HepG2 (cell line): ENCODE data around the gene MFAP1. TPM values are rescaled to one million over a fixed set of nuclear protein-coding genes. Genes with fewer than 3 reads are reported as not detected.

Experiments used
- ATAD3A ChIP-seq: sonication (generic); formaldehyde crosslinking; IDR thresholded peaks from 2 replicates; pipeline ENCODE4 v1.4.0; 2020; ENCODE audit warnings: missing genetic modification reagents
- HNF4G ChIP-seq, 2 experiments: sonication (generic) in 1 of 2; formaldehyde crosslinking in 1 of 2; IDR thresholded peaks; 2 replicates each; pipeline versions ENCODE4 v1.4.0 to v1.6.1; 2011 to 2020; ENCODE audit warnings: borderline replicate concordance in 2 of 2, low read depth in 2 of 2, mild to moderate bottlenecking in 2 of 2, low read length in 1 of 2, missing genetic modification reagents in 1 of 2, moderate library complexity in 1 of 2
- NFKB2 ChIP-seq: sonication (generic); formaldehyde crosslinking; IDR thresholded peaks from 2 replicates; pipeline ENCODE4 v1.4.0; 2020; ENCODE audit warnings: missing genetic modification reagents, borderline replicate concordance
- STAG1 ChIP-seq: sonication (generic); formaldehyde crosslinking; IDR thresholded peaks from 2 replicates; pipeline ENCODE4 v1.4.0; 2020; ENCODE audit warnings: missing genetic modification reagents
- ZNF101 ChIP-seq: sonication (generic); formaldehyde crosslinking; IDR thresholded peaks from 2 replicates; pipeline ENCODE4 v1.4.0; 2020; ENCODE audit warnings: mild to moderate bottlenecking, low read depth, missing genetic modification reagents, borderline replicate concordance
- ZNF296 ChIP-seq: sonication (generic); formaldehyde crosslinking; conservative IDR thresholded peaks from 2 replicates; pipeline ENCODE4 v1.5.0; 2020; ENCODE audit warnings: mild to moderate bottlenecking, missing genetic modification reagents
- ZNF30 ChIP-seq: sonication (generic); formaldehyde crosslinking; IDR thresholded peaks from 2 replicates; pipeline ENCODE4 v1.5.0; 2020; ENCODE audit warnings: mild to moderate bottlenecking, missing genetic modification reagents
- ZNF563 ChIP-seq: sonication (generic); formaldehyde crosslinking; IDR thresholded peaks from 2 replicates; pipeline ENCODE4 v1.8.0; 2022; ENCODE audit warnings: mild to moderate bottlenecking, moderate library complexity, missing genetic modification reagents
- ZNF569 ChIP-seq: sonication (generic); formaldehyde crosslinking; IDR thresholded peaks from 2 replicates; pipeline ENCODE4 v1.5.0; 2020; ENCODE audit warnings: mild to moderate bottlenecking, missing genetic modification reagents, moderate library complexity, borderline replicate concordance
- ZNF597 ChIP-seq: sonication (generic); formaldehyde crosslinking; IDR thresholded peaks from 2 replicates; pipeline ENCODE4 v1.5.0; 2020; ENCODE audit warnings: missing genetic modification reagents
- ZNF768 ChIP-seq: sonication (generic); formaldehyde crosslinking; IDR thresholded peaks from 2 replicates; pipeline ENCODE4 v1.4.0; 2020; ENCODE audit warnings: missing genetic modification reagents
- ZNF780A ChIP-seq: sonication (generic); formaldehyde crosslinking; IDR thresholded peaks from 2 replicates; pipeline ENCODE4 v1.8.0; 2022; ENCODE audit warnings: mild to moderate bottlenecking, missing genetic modification reagents, moderate library complexity
- ZNF781 ChIP-seq: sonication (generic); formaldehyde crosslinking; IDR thresholded peaks from 2 replicates; pipeline ENCODE4 v1.5.1; 2020; ENCODE audit warnings: borderline replicate concordance, mild to moderate bottlenecking, missing genetic modification reagents; ENCODE audit errors: not compliant biosample characterization
- ZNF782 ChIP-seq: sonication (generic); formaldehyde crosslinking; IDR thresholded peaks from 2 replicates; pipeline ENCODE4 v1.4.0; 2020; ENCODE audit warnings: missing genetic modification reagents, mild to moderate bottlenecking, borderline replicate concordance
- ZNF83 ChIP-seq: sonication (generic); formaldehyde crosslinking; IDR thresholded peaks from 2 replicates; pipeline ENCODE4 v1.4.0; 2020; ENCODE audit warnings: missing genetic modification reagents, mild to moderate bottlenecking, borderline replicate concordance
- ZZZ3 ChIP-seq: sonication (generic); formaldehyde crosslinking; IDR thresholded peaks from 2 replicates; pipeline ENCODE4 v1.4.0; 2020; ENCODE audit warnings: missing genetic modification reagents, mild to moderate bottlenecking, borderline replicate concordance
- polyA plus RNA-seq, 8 experiments: library from polyadenylated mRNA; depleted of rRNA in 3 of 8; stranded (reverse) in 7 of 8; unstranded in 1 of 8; fragments of >200 nt; fragmentation: Illumina TruSeq in 4 of 8; extraction: Trizol in 4 of 8; gene quantifications; 2 replicates each; pipeline versions ENCODE4 v1.2.1 to v1.2.3, GENCODE V29; 2011 to 2016; ENCODE audit warnings: low read depth in 4 of 8, missing spikeins in 1 of 8, mixed read lengths in 1 of 8; ENCODE audit not compliant: insufficient read depth in 1 of 8
- total RNA-seq, 5 experiments: library from RNA; depleted of rRNA; stranded (reverse); fragments of >200 nt; fragmentation: Illumina TruSeq; extraction: Trizol; gene quantifications; 2 replicates each; pipeline ENCODE4 v1.2.3, GENCODE V29; 2016; ENCODE audit warnings: low read depth in 1 of 5
- TF ChIP-seq, protein P1 (sequence below): sonication (generic); formaldehyde crosslinking; IDR thresholded peaks from 2 replicates; pipeline ENCODE4 v1.4.0; 2020; ENCODE audit warnings: missing genetic modification reagents, mild to moderate bottlenecking, borderline replicate concordance
- TF ChIP-seq, protein P2 (sequence below): sonication (generic); formaldehyde crosslinking; IDR thresholded peaks from 2 replicates; pipeline ENCODE4 v1.4.0; 2020; ENCODE audit warnings: mild to moderate bottlenecking, missing genetic modification reagents
- TF ChIP-seq, protein P3 (sequence below): IDR thresholded peaks from 2 replicates; pipeline ENCODE4 v1.6.1; 2012; ENCODE audit warnings: low read depth, low read length, improper control_type of control experiment

MFAP1 gene
- total and polyA plus RNA-seq, 2 of the 13 experiments (the other 11 are each of a cell fraction or from before 2014, with no cell fraction given), result 11.8 to 39.5 TPM

DNA sequence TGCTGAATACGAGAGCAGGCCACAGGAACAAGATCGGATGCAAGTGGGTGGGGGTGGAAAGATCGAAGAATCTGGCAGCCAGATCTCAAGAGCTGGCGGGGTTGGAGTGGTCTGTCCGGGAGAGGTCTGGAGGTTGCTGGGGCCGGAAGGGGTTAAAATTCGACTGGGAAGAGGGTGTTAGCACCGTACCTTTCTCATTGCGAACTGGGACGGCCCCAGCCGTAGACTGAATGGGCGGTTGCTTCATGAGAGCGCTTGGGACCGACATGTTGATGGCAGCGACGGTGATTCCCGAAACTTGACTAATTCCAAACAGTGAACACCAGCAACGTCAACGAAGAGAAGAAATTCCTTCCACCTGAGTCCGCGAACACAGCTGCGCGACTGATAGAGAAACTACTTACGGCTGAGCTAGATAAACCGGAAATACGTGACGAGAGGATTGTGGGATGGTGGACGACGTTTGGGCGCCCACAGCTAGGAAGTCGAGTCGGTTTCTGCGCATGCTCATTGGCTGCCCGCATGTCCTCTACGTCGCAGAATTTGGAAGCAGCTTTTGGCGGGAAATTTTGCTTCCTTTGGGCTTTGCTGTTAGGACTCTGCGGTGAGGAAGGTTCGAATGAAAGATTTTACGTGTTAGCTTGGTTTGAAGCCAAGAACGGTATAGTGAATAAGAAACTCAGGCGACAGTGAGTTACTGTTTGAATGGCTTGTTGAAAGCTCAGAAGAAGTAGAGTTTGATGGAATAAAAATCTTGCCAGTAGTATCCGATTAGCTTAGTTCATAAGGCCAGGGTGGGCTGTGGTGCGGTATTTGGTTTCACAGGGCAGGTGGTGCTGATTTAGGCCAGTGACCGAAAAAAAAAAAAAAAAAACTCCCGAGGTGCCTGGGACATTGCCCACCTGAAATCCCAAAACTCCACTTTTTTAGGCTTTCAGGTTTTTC lies at the start of gene MFAP1 (continued):
- TF ChIP-seq, protein P1, sequence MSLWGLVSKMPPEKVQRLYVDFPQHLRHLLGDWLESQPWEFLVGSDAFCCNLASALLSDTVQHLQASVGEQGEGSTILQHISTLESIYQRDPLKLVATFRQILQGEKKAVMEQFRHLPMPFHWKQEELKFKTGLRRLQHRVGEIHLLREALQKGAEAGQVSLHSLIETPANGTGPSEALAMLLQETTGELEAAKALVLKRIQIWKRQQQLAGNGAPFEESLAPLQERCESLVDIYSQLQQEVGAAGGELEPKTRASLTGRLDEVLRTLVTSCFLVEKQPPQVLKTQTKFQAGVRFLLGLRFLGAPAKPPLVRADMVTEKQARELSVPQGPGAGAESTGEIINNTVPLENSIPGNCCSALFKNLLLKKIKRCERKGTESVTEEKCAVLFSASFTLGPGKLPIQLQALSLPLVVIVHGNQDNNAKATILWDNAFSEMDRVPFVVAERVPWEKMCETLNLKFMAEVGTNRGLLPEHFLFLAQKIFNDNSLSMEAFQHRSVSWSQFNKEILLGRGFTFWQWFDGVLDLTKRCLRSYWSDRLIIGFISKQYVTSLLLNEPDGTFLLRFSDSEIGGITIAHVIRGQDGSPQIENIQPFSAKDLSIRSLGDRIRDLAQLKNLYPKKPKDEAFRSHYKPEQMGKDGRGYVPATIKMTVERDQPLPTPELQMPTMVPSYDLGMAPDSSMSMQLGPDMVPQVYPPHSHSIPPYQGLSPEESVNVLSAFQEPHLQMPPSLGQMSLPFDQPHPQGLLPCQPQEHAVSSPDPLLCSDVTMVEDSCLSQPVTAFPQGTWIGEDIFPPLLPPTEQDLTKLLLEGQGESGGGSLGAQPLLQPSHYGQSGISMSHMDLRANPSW (CRISPR knock-in tag), result no peak
- TF ChIP-seq ZNF30, result 0 out of 2 replicates have a peak, but pooled peaks have one; percentile 69
- peak; percentile 62; the same call in 1 of the 2 replicates for TF ChIP-seq ZNF782 (CRISPR knock-in tag)
- no peak for TF ChIP-seq STAG1
- peak; percentile 78; the same call in 1 of the 2 replicates for TF ChIP-seq NFKB2
- TF ChIP-seq ZNF101 (CRISPR knock-in tag), result no peak
- TF ChIP-seq ZNF83 (CRISPR knock-in tag), result no peak
- peak; percentile 68; the same call in 1 of the 2 replicates for TF ChIP-seq ZNF563 (CRISPR knock-in tag)
- TF ChIP-seq ZNF569, result peak; percentile 37; the same call in 1 of the 2 replicates
- peak; percentile 94 for TF ChIP-seq ZNF781 (CRISPR knock-in tag)
- TF ChIP-seq ZZZ3 (CRISPR knock-in tag), result no peak
- TF ChIP-seq ZNF768 (CRISPR knock-in tag), result no peak
- TF ChIP-seq, protein P2, sequence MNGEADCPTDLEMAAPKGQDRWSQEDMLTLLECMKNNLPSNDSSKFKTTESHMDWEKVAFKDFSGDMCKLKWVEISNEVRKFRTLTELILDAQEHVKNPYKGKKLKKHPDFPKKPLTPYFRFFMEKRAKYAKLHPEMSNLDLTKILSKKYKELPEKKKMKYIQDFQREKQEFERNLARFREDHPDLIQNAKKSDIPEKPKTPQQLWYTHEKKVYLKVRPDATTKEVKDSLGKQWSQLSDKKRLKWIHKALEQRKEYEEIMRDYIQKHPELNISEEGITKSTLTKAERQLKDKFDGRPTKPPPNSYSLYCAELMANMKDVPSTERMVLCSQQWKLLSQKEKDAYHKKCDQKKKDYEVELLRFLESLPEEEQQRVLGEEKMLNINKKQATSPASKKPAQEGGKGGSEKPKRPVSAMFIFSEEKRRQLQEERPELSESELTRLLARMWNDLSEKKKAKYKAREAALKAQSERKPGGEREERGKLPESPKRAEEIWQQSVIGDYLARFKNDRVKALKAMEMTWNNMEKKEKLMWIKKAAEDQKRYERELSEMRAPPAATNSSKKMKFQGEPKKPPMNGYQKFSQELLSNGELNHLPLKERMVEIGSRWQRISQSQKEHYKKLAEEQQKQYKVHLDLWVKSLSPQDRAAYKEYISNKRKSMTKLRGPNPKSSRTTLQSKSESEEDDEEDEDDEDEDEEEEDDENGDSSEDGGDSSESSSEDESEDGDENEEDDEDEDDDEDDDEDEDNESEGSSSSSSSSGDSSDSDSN (CRISPR knock-in tag), result no peak; the same call in 1 of the 2 replicates
- TF ChIP-seq HNF4G (IDR thresholded peaks at IDR 0.05; ENCODE audit: borderline replicate concordance, low read depth, low read length), result no peak
- no peak for TF ChIP-seq HNF4G (CRISPR knock-in tag; IDR thresholded peaks at IDR 0.05; ENCODE audit: borderline replicate concordance, low read depth)
- no peak for TF ChIP-seq ATAD3A (CRISPR knock-in tag)
- TF ChIP-seq, protein P3, sequence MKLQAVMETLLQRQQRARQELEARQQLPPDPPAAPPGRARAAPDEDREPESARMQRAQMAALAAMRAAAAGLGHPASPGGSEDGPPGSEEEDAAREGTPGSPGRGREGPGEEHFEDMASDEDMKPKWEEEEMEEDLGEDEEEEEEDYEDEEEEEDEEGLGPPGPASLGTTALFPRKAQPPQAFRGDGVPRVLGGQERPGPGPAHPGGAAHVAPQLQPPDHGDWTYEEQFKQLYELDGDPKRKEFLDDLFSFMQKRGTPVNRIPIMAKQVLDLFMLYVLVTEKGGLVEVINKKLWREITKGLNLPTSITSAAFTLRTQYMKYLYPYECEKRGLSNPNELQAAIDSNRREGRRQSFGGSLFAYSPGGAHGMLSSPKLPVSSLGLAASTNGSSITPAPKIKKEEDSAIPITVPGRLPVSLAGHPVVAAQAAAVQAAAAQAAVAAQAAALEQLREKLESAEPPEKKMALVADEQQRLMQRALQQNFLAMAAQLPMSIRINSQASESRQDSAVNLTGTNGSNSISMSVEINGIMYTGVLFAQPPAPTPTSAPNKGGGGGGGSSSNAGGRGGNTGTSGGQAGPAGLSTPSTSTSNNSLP, result no peak
- TF ChIP-seq ZNF780A, result no peak; the same call in 1 of the 2 replicates
- no peak for TF ChIP-seq ZNF597
- no peak for TF ChIP-seq ZNF296 (CRISPR knock-in tag)
